GM10248 (cell line): ENCODE measurements around the gene COG3.

Source experiments
- CTCF ChIA-PET: fragments of 300-600 bp; sonication (Branson Sonifier 250); formaldehyde crosslinking; extraction: SDS; loops from one replicate; lab custom pipeline; 2021; ENCODE audit warnings: antibody characterized with exemption; lab: Yijun Ruan, JAX
- POLR2A ChIA-PET: fragments of 350-650 bp; sonication (Branson Sonifier 250); formaldehyde crosslinking; extraction: SDS; loops from one replicate; lab custom pipeline; 2020; ENCODE audit warnings: antibody characterized with exemption; lab: Yijun Ruan, JAX
- DNase-seq: peaks from one replicate; pipeline ENCODE4 v3.0.0; 2012; ENCODE audit errors: extremely low spot score
- CTCF ChIP-seq: IDR thresholded peaks from 2 replicates; pipeline ENCODE4 v1.5.1; 2012; ENCODE audit warnings: mild to moderate bottlenecking, low read depth; ENCODE audit errors: extremely low read depth, missing control alignments, control extremely low read depth

COG3 gene

DNA sequence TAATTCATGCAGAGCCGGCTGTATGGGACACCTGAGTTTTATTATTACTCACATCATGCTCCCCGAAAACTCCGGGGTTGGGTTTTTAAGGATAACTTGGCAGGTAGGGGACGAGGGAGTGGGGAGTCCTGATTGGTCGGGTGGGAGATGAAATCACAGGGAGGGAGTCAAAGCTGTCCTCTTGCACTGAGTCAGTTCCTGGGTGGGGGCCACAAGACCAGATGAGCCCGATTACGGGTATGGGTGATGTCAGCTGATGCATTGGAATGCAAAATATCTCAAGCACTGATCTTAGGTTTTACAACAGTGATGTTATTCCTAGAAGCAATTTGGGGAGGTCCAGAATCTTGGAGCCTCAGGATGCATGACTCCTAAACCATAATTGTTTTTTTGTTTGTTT lies 18.6 kb upstream of the COG3 start:
- POLR2A ChIA-PET, result no interaction called here
- DNase-seq, result no peak
- TF ChIP-seq CTCF, result no peak
- CTCF ChIA-PET, result no interaction called here

DNA sequence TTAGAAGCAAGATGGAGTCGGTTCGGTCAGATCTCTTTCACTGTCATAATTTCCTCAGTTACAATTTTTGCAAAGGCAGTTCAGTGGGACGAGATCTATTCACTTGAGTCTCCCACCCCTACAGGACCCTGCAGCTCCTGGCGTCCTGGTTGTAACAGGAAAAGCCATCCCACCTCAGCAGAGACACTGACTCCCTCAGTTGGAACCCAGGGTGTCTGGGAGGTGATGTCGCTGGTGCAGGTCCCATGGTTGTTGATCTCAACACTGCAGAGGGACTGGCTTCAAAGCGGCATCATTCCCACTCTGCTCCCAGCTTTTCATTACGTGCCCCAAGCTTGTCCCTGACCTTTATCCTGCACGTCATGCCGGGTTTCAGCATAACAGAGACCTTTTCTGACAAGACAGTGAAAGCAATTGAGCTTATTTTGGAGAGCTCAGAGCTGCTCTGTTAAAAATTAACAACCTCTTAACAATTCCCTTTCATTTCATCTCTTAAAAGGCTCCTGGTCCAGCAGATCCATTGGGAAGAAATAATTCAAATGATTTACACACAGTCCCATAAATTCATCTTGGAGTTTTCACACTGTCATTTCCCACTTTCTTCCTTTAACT lies 17.6 kb upstream of the COG3 start:
- ChIA-PET POLR2A (no interaction called here), CTCF (no interaction called here)
- TF ChIP-seq CTCF, result no peak
- no peak for DNase-seq

- ChIA-PET POLR2A (no interaction called here), CTCF (interaction anchor here (1.3 to 1.5 kb wide), 2 partner anchors 15 to 26 kb away, joined by 3 to 4 read pairs; no protein-coding TSS in a partner anchor)
- no peak for DNase-seq
- TF ChIP-seq CTCF, result no peak
Observed at GRCh38 chr13:45448965-45449559, 15.7 kb upstream of the COG3 start.

DNA sequence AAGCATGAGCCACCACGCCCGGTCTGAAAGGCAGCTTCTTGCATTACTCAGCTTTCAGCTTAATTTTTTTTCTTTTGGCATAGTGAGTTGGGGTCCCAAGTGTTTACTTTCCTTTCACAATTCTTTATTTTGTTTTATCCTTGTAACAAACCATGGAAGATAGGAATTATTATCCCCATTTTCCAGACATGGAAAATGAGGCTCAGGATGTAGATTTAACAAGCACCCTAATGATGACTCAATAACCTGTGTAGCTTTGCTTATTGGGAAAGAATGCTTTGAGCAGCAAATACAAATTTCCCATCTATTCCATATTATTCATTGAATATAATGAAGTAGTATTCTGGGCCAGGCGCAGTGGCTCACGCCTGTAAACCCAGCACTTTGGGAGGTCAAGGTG lies 13.5 kb upstream of the COG3 start:
- DNase-seq, result no peak
- ChIA-PET CTCF (interaction anchor here (1.0 to 1.9 kb wide), 3 partner anchors 10 to 80 kb away, joined by 3 to 8 read pairs (median 5); no protein-coding TSS in a partner anchor), POLR2A (no interaction called here)
- TF ChIP-seq CTCF, result no peak

DNA sequence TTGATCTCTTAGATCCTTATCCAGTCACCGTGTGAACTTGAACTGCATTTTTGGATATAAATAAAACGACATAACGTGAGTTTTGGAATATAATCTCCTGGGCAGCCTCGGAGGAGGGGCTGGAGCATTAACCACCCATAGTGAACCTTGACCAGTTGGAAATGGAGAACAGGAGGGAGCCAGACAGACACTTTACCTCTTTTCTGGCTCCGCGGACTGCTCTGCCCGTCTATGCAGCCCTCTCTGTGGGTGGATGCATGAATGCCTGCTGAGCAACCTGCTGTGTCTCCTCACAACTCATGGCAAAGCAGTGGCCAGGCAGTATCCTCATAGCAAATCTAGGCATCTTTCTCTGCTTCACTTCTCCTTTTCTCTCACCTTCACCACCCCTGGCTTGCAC lies 10.5 kb upstream of the COG3 start:
- ChIA-PET CTCF (no interaction called here), POLR2A (no interaction called here)
- TF ChIP-seq CTCF, result no peak
- no peak for DNase-seq

- TF ChIP-seq CTCF, result no peak
- ChIA-PET CTCF (no interaction called here), POLR2A (interaction anchor here (0.6 kb wide), 1 partner anchor 297 kb away, joined by 3 read pairs; no protein-coding TSS in a partner anchor)
- DNase-seq, result no peak
Observed at GRCh38 chr13:45456196-45456972, 8.4 kb upstream of the COG3 start.
